ENCODE results near the gene HMGCL. TPM values are rescaled to one million over a fixed set of nuclear protein-coding genes. Genes with fewer than 3 reads are reported as not detected.

Gene HMGCL
- polyA plus RNA-seq, 1 donor from 2014 or later, result 28.3 TPM

- Mint-ChIP-seq H3K27me3 (no peaks in the 10 kb centered on the region), H3K36me3 (peaks cover 4% of the 10 kb centered on the region), H3K4me3 (no peak overlapping the region), H3K27ac (no peak overlapping the region), H3K9me3 (no peaks in the 10 kb centered on the region), H3K4me1 (peaks cover 11 to 25% (median 14%) of the 10 kb centered on the region in 3 donors)
Observed at GRCh38 chr1:23752909-23753308, 72.3 kb downstream of the HMGCL start.

Other genes starting within 250 kb of the HMGCL start
- gene RPL11, start 133.6 kb downstream of the HMGCL start, polyA plus RNA-seq, result 1,607 TPM
- gene ELOA, start 82.0 kb downstream of the HMGCL start, polyA plus RNA-seq, result 100 TPM
- gene PITHD1, start 47.0 kb downstream of the HMGCL start, polyA plus RNA-seq, result 73.6 TPM
- gene LYPLA2, start 34.3 kb downstream of the HMGCL start, polyA plus RNA-seq, result 96.5 TPM
- 8.0 TPM for gene GALE, start 24.7 kb downstream of the HMGCL start, polyA plus RNA-seq
- 14.7 TPM for gene FUCA1, start 42.9 kb upstream of the HMGCL start, polyA plus RNA-seq
- gene CNR2, start 87.9 kb upstream of the HMGCL start, polyA plus RNA-seq, result 52.1 TPM
- 143 TPM for gene PNRC2, start 134.4 kb upstream of the HMGCL start, polyA plus RNA-seq
- 116 TPM for gene SRSF10, start 154.9 kb upstream of the HMGCL start, polyA plus RNA-seq

All from IgD-negative memory B cell (primary cell).